ENCODE measurements around the gene DENND1A. TPM values are rescaled to one million over a fixed set of nuclear protein-coding genes. Genes with fewer than 3 reads are reported as not detected.
"Not testable (repeated sequence)": the region's sequence is repeated elsewhere in the genome, so short reads cannot be mapped to it uniquely, and the experiment has no call there.

DENND1A gene
- total RNA-seq, 2 experiments from 2014 or later: 18.5 to 20.1 TPM

DNA sequence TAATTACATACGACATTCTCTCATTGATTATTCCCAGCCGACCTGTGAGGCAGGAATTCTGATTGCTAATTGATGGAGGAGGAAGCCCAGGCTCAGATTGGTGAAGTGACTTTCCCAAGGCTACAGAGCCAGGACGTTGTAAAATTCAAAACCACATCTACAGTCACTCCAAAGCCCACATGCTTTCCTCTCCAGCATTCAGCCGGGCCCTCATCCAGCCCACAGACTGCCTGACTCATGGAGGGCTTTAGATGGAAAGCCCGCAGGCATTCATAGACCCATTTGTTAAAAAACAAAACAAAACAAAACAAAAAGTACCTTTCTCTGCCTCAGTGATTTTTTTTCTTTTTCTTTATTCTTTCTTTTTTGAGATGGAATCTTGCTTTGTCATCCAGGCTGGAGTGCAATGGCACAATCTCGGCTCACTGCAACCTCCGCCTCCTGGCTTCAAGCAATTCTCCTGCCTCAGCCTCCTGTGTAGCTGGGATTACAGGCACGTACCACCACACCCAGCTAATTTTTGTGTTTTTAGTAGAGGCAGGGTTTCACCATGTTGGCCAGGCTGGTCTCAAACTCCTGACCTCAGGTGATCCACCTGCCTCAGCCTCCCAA is 596.8 kb downstream of the DENND1A start:
- CTCF ChIA-PET: interaction anchor here (1.3 kb wide), 1 partner anchor 28 kb away, joined by 3 read pairs; no protein-coding TSS in a partner anchor
- POLR2A ChIA-PET: not testable (repeated sequence)

DNA sequence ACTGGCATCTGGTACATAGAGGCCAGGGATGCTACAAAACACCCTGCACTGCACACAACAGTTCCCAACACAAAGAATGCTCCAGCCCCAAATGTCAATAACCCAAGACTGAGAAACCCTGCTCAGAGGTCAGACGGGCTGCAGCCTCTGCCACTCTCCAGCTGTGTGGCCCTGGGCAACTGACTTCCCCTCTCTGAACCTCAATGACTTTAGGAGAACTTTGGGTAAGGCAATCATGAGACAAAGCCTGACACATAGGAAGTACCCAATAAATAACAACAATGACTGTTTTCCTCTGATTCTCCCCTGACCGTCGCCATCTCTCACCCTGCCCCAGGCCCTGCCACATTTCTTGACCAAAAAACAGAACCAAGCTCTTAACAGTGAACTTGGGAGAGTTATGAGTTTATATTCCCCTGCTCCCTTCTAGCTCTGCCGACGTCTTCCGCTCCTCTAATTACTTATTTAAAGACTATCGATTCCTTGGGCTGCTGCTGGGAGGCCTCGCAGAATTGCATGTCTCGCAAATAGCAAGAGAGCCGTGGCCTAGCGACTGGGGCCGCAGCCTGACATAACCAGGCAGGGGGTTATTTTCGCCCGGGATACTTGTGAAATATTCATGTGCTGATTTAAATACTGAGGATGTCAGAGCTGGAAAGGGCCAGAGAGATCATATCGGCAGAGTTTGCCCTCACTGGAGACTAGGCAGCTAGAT is 598.4 kb downstream of the DENND1A start:
- POLR2A ChIA-PET: no interaction called here

More for the DNA sequence above, 598.4 kb downstream of the DENND1A start:
- CTCF ChIA-PET: no interaction called here

Other genes with a start within 250 kb of the DENND1A start
- not detected for gene LHX2, start 81.6 kb upstream of the DENND1A start, total RNA-seq